Activated T-helper 2 cell treated with anti-CD3 and anti-CD28 coated beads, Interferon-gamma antibody, Interleukin-2, Interleukin-4, amounts not matched to agents 10 μg/mL and 5 μg/mL and 100 μg/mL, durations not matched to agents 14 hours and 24 hours and 36 hours (primary cell): Measurements from ENCODE around the gene RNASE13. TPM values are rescaled to one million over a fixed set of nuclear protein-coding genes. Genes with fewer than 3 reads are reported as not detected.
"Not testable (repeated sequence)": the region's sequence is repeated elsewhere in the genome, so short reads cannot be mapped to it uniquely, and the experiment has no call there.

Experiments
- DNase-seq: peaks from one replicate; pipeline ENCODE4 v3.0.0; 2021; ENCODE audit warnings: low spot score
- H3K27ac Mint-ChIP-seq: one replicate; pipeline ENCODE4 v1.8.0; 2021; ENCODE audit warnings: mixed read lengths
- H3K27me3 Mint-ChIP-seq: one replicate; pipeline ENCODE4 v1.8.0; 2021; ENCODE audit warnings: low read depth, mixed read lengths
- H3K36me3 Mint-ChIP-seq: one replicate; pipeline ENCODE4 v1.8.0; 2021; ENCODE audit warnings: low read depth, mixed read lengths
- H3K4me1 Mint-ChIP-seq: one replicate; pipeline ENCODE4 v1.8.0; 2021; ENCODE audit warnings: low read depth, mixed read lengths
- H3K4me3 Mint-ChIP-seq: one replicate; pipeline ENCODE4 v1.8.0; 2021; ENCODE audit warnings: low read depth, mild to moderate bottlenecking, moderate library complexity, mixed read lengths
- H3K9me3 Mint-ChIP-seq: one replicate; pipeline ENCODE4 v1.8.0; 2021; ENCODE audit warnings: mixed read lengths
- intact Hi-C: fragments of 100-400 bp; cut with micrococcal nuclease; formaldehyde crosslinking; loops from one replicate; pipeline ENCODE4 v1.15.1; 2023
- total RNA-seq: library from RNA; stranded (reverse); gene quantifications from 2 replicates; pipeline ENCODE4 v1.2.3, GENCODE V29; 2022

RNASE13 gene
- total RNA-seq, 1 donor from 2014 or later, result not detected

DNA sequence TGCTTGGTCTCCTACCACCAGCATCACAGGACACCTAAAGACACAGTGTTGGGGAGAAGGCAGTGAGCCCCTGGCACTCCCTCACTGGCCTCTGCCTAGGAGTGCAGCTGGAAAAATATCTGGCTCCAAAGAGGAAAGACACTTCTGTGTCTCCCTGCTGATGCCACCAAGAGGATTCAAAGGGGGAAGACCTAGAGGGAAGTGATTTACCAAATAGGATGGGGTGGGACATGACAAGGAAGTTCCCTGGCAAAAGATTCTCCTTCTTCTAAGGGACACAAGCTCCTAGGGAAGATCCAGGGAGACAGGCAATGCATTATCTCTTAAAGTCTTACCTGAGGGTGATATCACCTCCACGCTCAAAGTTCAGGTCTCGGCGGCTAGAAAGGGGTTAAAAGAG, 15.8 kb downstream of the RNASE13 start:
- no peak overlapping the region for H3K27ac Mint-ChIP-seq
- intact Hi-C loops, result no loop called here
- no peaks in the 10 kb centered on the region for H3K36me3 Mint-ChIP-seq
- no peaks in the 10 kb centered on the region for H3K9me3 Mint-ChIP-seq
- H3K4me3 Mint-ChIP-seq, result no peak overlapping the region
- no peak for DNase-seq
- no peaks in the 10 kb centered on the region for H3K4me1 Mint-ChIP-seq
- peaks cover 20% of the 10 kb centered on the region for H3K27me3 Mint-ChIP-seq

DNA sequence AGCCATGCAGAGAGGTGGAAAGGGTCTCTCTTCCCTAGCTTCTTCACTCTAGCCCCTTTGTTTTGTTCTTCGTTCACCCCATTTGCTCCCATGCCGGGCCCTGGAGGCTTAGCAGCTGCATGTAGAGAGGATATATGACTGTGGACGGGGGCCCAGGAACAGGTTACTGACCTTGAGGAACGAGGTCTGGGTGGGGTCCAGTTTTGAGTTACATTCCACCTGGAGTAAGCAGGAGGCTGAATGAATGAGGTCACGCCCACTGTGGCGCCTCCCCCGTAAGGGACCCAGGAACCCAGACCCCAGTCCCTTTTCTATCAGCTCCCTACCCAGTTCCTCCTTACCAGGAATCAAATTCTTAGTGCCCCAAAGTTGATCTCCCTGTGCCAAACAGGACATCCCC, 16.3 kb downstream of the RNASE13 start:
- DNase-seq, result no peak
- H3K4me3 Mint-ChIP-seq, result no peak overlapping the region
- intact Hi-C loops, result no loop called here
- no peaks in the 10 kb centered on the region for H3K4me1 Mint-ChIP-seq
- no peaks in the 10 kb centered on the region for H3K36me3 Mint-ChIP-seq
- H3K27ac Mint-ChIP-seq, result no peak overlapping the region
- H3K9me3 Mint-ChIP-seq, result no peaks in the 10 kb centered on the region
- peaks cover 16% of the 10 kb centered on the region for H3K27me3 Mint-ChIP-seq

- H3K27ac Mint-ChIP-seq, result no peak overlapping the region
- no peaks in the 10 kb centered on the region for H3K9me3 Mint-ChIP-seq
- DNase-seq, result no peak
- H3K4me1 Mint-ChIP-seq, result no peaks in the 10 kb centered on the region
- H3K27me3 Mint-ChIP-seq, result peaks cover 15% of the 10 kb centered on the region
- intact Hi-C loops, result no loop called here
- H3K36me3 Mint-ChIP-seq, result no peaks in the 10 kb centered on the region
- H3K4me3 Mint-ChIP-seq, result no peak overlapping the region
Observed at GRCh38 chr14:21017528-21018245, 16.9 kb downstream of the RNASE13 start.

GRCh38 chr14:21016413-21017190, 18.0 kb downstream of the RNASE13 start:
- Mint-ChIP-seq H3K4me1 (no peaks in the 10 kb centered on the region), H3K9me3 (no peaks in the 10 kb centered on the region), H3K27me3 (peaks cover 12% of the 10 kb centered on the region), H3K27ac (no peak overlapping the region), H3K4me3 (no peak overlapping the region), H3K36me3 (no peaks in the 10 kb centered on the region)
- no peak for DNase-seq
- intact Hi-C loops, result loop anchor here (1.0 kb wide), 1 partner anchor 10 kb away; no protein-coding TSS in a partner anchor

GRCh38 chr14:21015312-21015711, 19.3 kb downstream of the RNASE13 start:
- H3K27me3 Mint-ChIP-seq, result peaks cover 15% of the 10 kb centered on the region
- no peak for DNase-seq
- intact Hi-C loops, result no loop called here

DNA sequence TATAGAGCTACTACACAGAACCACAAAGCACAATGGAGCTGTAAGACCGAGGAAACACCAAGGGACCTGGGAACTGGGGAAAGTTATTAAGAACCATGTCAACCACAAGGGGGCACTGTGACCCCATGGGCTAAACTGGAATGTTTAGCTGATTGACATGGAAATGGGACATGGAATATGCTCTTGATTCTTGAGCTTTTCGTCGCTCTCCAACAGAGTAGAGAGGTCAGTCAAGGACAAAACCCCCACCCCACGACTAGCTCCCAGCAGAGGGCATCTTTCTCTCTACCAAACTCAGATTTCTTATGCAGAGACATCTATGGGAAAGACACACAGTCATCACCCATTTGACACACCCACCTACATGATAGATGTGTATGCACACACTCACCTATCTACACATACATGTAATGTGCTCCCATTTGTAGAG, 19.8 kb downstream of the RNASE13 start:
- H3K4me3 Mint-ChIP-seq, result no peak overlapping the region
- no peaks in the 10 kb centered on the region for H3K36me3 Mint-ChIP-seq
- no peak overlapping the region for H3K27ac Mint-ChIP-seq
- H3K4me1 Mint-ChIP-seq, result no peaks in the 10 kb centered on the region
- peak; percentile 53 for DNase-seq
- H3K27me3 Mint-ChIP-seq, result peaks cover 15% of the 10 kb centered on the region
- intact Hi-C loops, result loop anchor here (1.0 kb wide), 3 partner anchors 26 to 93 kb away; no protein-coding TSS in a partner anchor
- no peaks in the 10 kb centered on the region for H3K9me3 Mint-ChIP-seq

More at GRCh38 chr14:21015312-21015711, 19.3 kb downstream of the RNASE13 start:
- Mint-ChIP-seq H3K4me1 (no peaks in the 10 kb centered on the region), H3K36me3 (no peaks in the 10 kb centered on the region), H3K9me3 (no peaks in the 10 kb centered on the region), H3K27ac (no peak overlapping the region), H3K4me3 (no peak overlapping the region)

DNA sequence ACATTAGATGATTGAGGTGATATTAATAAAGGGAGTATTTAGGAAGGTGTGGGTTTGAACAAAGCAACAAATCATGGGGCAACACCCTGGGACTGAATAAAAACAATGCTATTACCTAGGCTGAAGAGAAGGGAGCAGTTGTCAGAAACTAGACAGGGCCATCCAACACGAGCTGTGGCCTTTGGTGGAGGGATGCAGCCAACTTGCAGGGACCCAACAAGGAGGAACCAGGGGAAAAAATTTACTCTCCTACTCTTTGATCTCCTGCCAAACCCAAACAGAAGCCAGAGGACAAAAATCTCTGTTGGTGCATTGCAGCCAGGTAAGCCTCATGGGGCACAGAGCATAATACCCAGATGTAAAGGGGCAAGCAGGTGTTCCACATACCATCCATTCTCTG, 23.5 kb downstream of the RNASE13 start:
- H3K27ac Mint-ChIP-seq, result no peak overlapping the region
- no peak overlapping the region for H3K4me3 Mint-ChIP-seq
- no peaks in the 10 kb centered on the region for H3K9me3 Mint-ChIP-seq
- no peak for DNase-seq
- H3K4me1 Mint-ChIP-seq, result no peaks in the 10 kb centered on the region
- H3K27me3 Mint-ChIP-seq, result peaks cover 15% of the 10 kb centered on the region
- H3K36me3 Mint-ChIP-seq, result no peaks in the 10 kb centered on the region
- intact Hi-C loops, result no loop called here

- H3K36me3 Mint-ChIP-seq, H3K9me3 Mint-ChIP-seq, H3K4me3 Mint-ChIP-seq, intact Hi-C loops, H3K4me1 Mint-ChIP-seq, DNase-seq, H3K27ac Mint-ChIP-seq: not testable (repeated sequence)
- peaks cover 15% of the 10 kb centered on the region for H3K27me3 Mint-ChIP-seq
Observed at GRCh38 chr14:21009721-21010120, 24.9 kb downstream of the RNASE13 start.

DNA sequence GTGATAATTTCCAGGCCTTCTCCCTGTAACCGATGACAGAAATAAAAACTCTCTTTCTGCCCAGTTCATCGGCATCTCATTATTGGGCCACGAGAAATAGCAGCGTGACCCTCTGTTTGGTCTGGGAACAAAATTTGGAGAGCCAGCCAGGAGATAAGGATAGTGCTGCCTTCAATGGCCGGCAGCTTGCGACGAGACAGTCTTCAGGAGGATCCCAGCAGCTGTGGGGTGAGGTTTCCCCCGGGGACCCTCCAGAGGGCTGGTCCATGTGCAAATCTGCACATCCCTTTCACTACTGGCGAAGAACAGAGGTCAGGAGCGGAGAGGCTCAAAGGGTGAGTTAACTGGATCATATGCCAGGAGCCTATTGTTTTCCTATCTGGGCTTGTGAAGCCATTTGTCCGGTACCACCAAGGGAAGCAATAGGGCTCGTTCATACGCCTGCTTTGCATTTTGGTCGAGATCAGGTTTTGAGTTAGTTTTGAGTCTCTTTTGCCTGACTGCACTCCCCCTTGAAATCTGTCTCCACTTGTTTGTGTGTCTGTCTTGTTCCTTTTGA, 30.7 kb downstream of the RNASE13 start:
- Mint-ChIP-seq H3K27ac (no peak overlapping the region), H3K36me3 (no peaks in the 10 kb centered on the region), H3K4me1 (no peaks in the 10 kb centered on the region), H3K27me3 (no peaks in the 10 kb centered on the region), H3K4me3 (no peak overlapping the region), H3K9me3 (no peaks in the 10 kb centered on the region)
- no peak for DNase-seq
- intact Hi-C loops, result no loop called here

- Mint-ChIP-seq H3K4me3 (no peak overlapping the region), H3K9me3 (no peaks in the 10 kb centered on the region), H3K27me3 (no peaks in the 10 kb centered on the region), H3K36me3 (peaks cover 15% of the 10 kb centered on the region), H3K4me1 (no peaks in the 10 kb centered on the region), H3K27ac (no peak overlapping the region)
- no peak for DNase-seq
- intact Hi-C loops, result no loop called here
Observed at GRCh38 chr14:21001218-21001617, 33.4 kb downstream of the RNASE13 start.

GRCh38 chr14:20999591-20999990, 35.0 kb downstream of the RNASE13 start:
- peaks cover 31% of the 10 kb centered on the region for H3K36me3 Mint-ChIP-seq
- H3K4me1 Mint-ChIP-seq, result no peaks in the 10 kb centered on the region
- intact Hi-C loops, result no loop called here
- H3K27me3 Mint-ChIP-seq, result no peaks in the 10 kb centered on the region
- no peaks in the 10 kb centered on the region for H3K9me3 Mint-ChIP-seq
- no peak overlapping the region for H3K4me3 Mint-ChIP-seq
- DNase-seq, result no peak
- no peak overlapping the region for H3K27ac Mint-ChIP-seq

DNA sequence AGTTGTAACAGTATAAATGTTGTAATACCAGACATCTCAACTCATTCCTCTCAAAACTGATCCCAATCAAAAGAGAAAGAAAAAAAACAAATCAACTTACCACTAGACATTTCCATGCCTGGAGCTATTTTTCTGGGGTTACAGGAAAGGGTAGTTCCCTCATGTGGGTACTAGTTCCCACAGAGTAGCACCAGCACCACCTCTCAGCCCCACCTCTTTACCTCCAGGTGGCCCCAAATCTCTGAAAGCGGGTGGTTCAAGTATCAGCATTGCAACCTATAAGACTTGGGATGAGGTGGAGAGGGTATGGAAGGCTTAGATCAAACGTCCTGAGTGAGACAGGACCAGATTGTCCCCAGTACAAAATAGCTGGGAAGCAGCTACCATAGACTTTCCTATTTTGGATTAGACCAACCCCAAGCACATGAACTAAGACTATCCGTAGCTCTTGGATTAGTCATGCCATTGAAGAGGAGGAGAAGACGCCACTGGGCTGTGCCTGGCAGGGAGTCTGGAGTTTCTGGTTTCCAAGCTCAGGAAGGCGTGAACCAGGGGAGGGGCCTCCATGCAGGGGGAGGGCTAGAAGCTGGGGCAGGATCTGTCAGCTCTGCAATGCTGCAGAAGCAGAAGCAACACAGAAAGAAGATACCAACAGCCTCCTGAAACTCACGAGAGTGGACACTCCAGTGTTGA, 35.8 kb downstream of the RNASE13 start, which contains the start of gene SLC39A2:
SLC39A2 (plus strand) TSS at position 620 of the 693 bp plus-strand sequence. CDS start 154 bp downstream, outside the sequence.
- Mint-ChIP-seq H3K4me3 (no peak within 1 kb of the TSS), H3K27me3 (no peaks in the 10 kb centered on the region), H3K4me1 (peaks cover under 1% of the 10 kb centered on the region), H3K9me3 (no peaks in the 10 kb centered on the region), H3K27ac (no peak within 1 kb of the TSS), H3K36me3 (peaks cover 38% of the 10 kb centered on the region)
- DNase-seq, result no peak
- intact Hi-C loops, result no loop called here
